Stimulated activated CD4-positive, alpha-beta T cell treated with anti-CD3 and anti-CD28 coated beads, TNF-alpha, amount 100 ng/mL, for 48 hours (primary cell): ENCODE data around the gene LINGO3.

ENCODE experiments used
- DNase-seq, 3 donors: peaks; one replicate each; pipeline ENCODE4 v3.0.0-alpha.2; 2020; ENCODE audit warnings: low read depth in 3 of 3

The LINGO3 gene

GRCh38 chr19:2327773-2328400 is 19.9 kb upstream of the LINGO3 start:
- peak; percentile 30 to 48 (median 33) for DNase-seq

GRCh38 chr19:2326699-2327360 is 18.9 kb upstream of the LINGO3 start:
- no peak for DNase-seq

- no peak for DNase-seq
Observed at GRCh38 chr19:2325281-2326046, 17.5 kb upstream of the LINGO3 start.

GRCh38 chr19:2324220-2324948 is 16.4 kb upstream of the LINGO3 start:
- no peak for DNase-seq

- DNase-seq, result no peak
Observed at GRCh38 chr19:2323707-2324106, 15.8 kb upstream of the LINGO3 start.

- DNase-seq, result no peak
Observed at GRCh38 chr19:2321565-2322283, 13.8 kb upstream of the LINGO3 start.

GRCh38 chr19:2320939-2321338 is 13.0 kb upstream of the LINGO3 start:
- no peak for DNase-seq

GRCh38 chr19:2320049-2320448 is 12.1 kb upstream of the LINGO3 start:
- no peak for DNase-seq

- no peak for DNase-seq
Observed at GRCh38 chr19:2319551-2319950, 11.6 kb upstream of the LINGO3 start.

- no peak for DNase-seq
Observed at GRCh38 chr19:2318923-2319322, 11.0 kb upstream of the LINGO3 start.

- DNase-seq, result no peak
Observed at GRCh38 chr19:2317756-2318155, 9.8 kb upstream of the LINGO3 start.

GRCh38 chr19:2317300-2317699 is 9.3 kb upstream of the LINGO3 start:
- no peak for DNase-seq

- DNase-seq, result no peak
Observed at GRCh38 chr19:2315818-2316353, 7.9 kb upstream of the LINGO3 start.

GRCh38 chr19:2315121-2315817 is 7.3 kb upstream of the LINGO3 start:
- no peak for DNase-seq

- DNase-seq, result no peak
Observed at GRCh38 chr19:2312820-2313501, 5.0 kb upstream of the LINGO3 start.

- DNase-seq, result no peak
Observed at GRCh38 chr19:2311093-2311492, 3.1 kb upstream of the LINGO3 start.

GRCh38 chr19:2309734-2310362 is 1.9 kb upstream of the LINGO3 start:
- no peak for DNase-seq

GRCh38 chr19:2307518-2308012 is 389 bp downstream of the LINGO3 start:
- DNase-seq, result no peak

GRCh38 chr19:2306971-2307370 is 983 bp downstream of the LINGO3 start:
- DNase-seq, result no peak
